GM19438 (cell line): ENCODE measurements around the gene SH3BP5L.
A peak's percentile ranks its signal among the peaks of the same experiment; 100 is the strongest.
"Not testable (repeated sequence)": the region's sequence is repeated elsewhere in the genome, so short reads cannot be mapped to it uniquely, and the experiment has no call there.

Source experiments
- ATAC-seq: cut with Tn5 transposase; IDR thresholded peaks from one replicate; pipeline ENCODE4 v1.9.1; 2021; ENCODE audit warnings: low read depth; ENCODE audit not compliant: unreplicated experiment

Gene SH3BP5L

DNA sequence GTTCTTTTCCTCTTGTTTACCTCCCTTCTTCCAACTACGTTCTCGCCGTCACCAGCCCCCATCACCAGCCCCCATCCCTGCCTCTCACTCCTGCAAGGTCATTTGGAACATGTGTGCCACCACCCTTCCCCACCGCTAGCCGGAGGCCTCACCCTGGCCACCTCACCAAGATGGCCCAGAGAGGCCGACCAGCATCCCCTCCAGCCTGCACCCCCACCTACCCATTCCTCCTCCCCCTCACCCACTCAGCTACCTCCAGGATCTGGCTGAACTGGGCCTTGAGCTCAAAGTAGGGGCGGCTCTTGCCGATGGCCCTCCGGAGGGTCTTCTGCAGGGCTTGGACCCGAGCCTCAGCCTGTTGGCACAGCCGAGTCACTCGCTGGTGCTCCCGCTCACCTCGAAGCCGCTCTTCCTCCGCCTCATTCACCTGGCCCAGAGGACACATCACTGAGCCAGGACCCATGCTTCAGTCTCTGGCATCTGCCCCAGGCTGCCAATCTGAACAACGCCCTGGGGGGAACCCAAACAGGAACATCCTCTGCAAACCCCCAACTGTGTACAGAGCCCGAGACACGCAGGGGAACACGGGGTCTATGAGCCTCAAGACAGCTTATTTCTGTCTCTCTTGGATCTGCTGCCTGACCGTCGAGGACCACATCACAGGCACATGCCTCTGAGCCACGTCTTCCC, 12.8 kb downstream of the SH3BP5L start:
- no peak for ATAC-seq

GRCh38 chr1:248811514-248812490, 13.9 kb downstream of the SH3BP5L start:
- no peak for ATAC-seq

GRCh38 chr1:248810727-248811513, 14.8 kb downstream of the SH3BP5L start:
- no peak for ATAC-seq

- ATAC-seq: no peak
Observed at GRCh38 chr1:248810000-248810726, 15.6 kb downstream of the SH3BP5L start.

GRCh38 chr1:248808876-248809275, 16.8 kb downstream of the SH3BP5L start:
- ATAC-seq: no peak

- peak; percentile 57 for ATAC-seq
Observed at GRCh38 chr1:248807067-248807737, 18.5 kb downstream of the SH3BP5L start.

DNA sequence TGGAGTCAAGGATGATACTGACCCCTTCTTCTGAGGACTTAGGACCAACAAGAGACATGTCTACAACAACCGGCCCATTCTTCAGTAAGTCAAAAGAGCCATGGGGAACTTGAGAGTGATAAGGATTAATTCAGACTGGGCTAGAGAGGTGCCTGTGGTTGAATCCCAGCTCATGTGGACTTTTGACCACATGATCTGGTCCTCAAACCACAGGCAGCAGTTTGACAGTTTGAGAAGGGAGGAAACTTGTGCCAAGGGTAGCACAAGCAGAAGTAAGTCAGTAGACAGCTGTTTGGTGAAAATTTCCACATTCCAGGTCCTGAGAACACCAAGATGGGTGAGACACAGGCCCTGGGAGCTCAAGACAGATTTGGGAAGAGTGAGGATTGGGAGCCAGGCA, 19.8 kb downstream of the SH3BP5L start:
- ATAC-seq: no peak

- peak; percentile 86 for ATAC-seq
Observed at GRCh38 chr1:248804771-248805681, 20.7 kb downstream of the SH3BP5L start.

DNA sequence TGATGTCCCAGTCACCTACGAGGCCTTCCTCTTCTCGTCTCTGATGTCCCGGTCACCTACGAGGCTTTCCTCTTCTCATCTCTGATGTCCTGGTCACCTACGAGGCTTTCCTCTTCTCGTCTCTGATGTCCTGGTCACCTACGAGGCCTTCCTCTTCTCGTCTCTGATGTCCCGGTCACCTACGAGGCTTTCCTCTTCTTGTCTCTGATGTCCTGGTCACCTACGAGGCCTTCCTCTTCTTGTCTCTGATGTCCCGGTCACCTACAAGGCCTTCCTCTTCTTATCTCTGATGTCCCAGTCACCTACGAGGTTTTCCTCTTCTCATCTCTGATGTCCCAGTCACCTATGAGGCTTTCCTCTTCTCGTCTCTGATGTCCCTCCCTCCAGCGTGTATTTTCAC, 22.2 kb downstream of the SH3BP5L start:
- not testable (repeated sequence) for ATAC-seq

- ATAC-seq: no peak
Observed at GRCh38 chr1:248802454-248802853, 23.3 kb downstream of the SH3BP5L start.

DNA sequence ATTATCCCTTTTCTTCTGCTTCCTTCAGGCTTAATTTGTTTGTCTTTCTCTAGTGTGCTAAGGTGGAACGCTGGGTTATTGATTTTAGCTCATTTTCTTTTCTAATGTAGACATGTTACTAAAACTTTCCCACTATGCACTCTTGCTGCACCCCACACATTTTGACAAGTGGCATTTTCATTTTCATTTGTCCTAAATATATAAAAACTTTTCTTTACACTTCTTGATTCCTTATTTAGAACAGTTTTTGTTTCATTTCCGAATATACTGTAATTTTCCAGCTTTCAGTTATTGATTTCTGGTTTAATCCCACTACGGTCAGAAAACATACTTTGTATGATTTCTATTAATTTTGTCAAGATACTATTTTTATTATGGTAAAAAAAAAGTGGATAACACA, 25.3 kb downstream of the SH3BP5L start:
- no peak for ATAC-seq

DNA sequence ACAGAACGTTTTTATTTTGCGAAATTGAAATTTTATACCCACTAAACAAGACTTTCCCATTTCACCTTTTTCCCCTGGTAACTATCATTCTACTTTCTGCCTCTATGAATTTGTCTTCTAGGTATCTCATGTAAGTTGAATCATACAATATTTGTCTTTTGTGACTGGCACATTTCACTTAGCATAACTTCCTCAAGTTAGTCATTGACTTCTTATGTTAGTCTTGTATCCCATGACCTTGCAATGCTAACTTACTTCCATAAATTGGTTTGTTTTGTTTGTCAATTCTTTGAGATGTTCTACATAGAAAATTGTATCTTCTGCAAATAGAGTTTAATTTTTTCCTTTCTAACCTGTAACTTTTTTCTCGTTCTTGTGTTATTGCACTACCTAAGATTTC, 26.9 kb downstream of the SH3BP5L start:
- no peak for ATAC-seq

- ATAC-seq: not testable (repeated sequence)
Observed at GRCh38 chr1:248794663-248795062, 31.1 kb downstream of the SH3BP5L start.

GRCh38 chr1:248793592-248793991, 32.1 kb downstream of the SH3BP5L start:
- ATAC-seq: peak; percentile 72

- ATAC-seq: no peak
Observed at GRCh38 chr1:248792342-248792741, 33.4 kb downstream of the SH3BP5L start.

- ATAC-seq: no peak
Observed at GRCh38 chr1:248791010-248791409, 34.7 kb downstream of the SH3BP5L start.

DNA sequence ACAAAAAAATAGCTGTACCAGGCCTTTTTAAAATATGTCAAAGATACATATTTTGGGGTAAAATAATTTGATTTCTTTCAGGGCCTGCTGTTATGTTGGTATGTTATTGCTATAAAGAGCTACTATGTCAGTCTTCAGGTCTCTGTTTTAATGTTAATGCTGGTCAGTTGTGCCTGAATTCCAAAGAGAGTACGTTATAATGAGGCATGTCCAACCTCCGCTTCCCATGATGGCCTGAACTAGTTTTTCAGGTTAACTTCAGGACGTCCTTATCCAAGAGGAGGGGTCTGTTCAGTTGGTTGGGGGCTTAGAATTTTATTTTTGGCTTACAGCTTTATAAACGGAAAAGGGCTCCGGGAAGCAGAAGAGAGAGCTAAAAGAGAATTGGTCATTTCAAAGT, 35.3 kb downstream of the SH3BP5L start:
- no peak for ATAC-seq

- not testable (repeated sequence) for ATAC-seq
Observed at GRCh38 chr1:248789337-248789736, 36.4 kb downstream of the SH3BP5L start.

DNA sequence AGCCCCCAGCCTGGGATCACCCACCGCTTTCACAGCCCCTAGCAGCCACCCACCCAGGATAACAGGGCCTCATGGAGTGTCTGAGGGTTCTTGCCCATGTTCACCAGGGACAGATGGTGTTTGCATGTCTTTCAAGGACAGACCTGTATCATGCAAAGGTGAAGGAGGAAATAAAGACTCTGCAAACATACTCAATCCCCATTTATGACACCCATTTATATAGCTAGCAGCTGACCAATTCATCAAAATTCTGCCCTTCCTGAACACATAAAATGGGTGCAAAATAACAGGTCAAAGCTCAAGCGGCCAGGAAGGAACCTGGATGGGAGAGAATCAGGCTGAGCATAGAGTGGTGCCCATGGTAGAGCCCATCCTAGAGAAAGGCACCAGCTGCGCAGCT, 37.4 kb downstream of the SH3BP5L start:
- ATAC-seq: no peak
